Rectal smooth muscle tissue (tissue), 1 donor: ENCODE data around the gene MEST.

ENCODE experiments used
- H3K27ac ChIP-seq: one replicate; pipeline ENCODE4 v1.7.0; 2013; ENCODE audit warnings: low read depth, low read length, inconsistent platforms
- H3K27me3 ChIP-seq: one replicate; pipeline ENCODE4 v1.7.0; 2013; ENCODE audit warnings: low read length; ENCODE audit not compliant: control insufficient read depth, insufficient read depth
- H3K36me3 ChIP-seq: one replicate; pipeline ENCODE4 v1.7.0; 2013; ENCODE audit warnings: low read length; ENCODE audit not compliant: control insufficient read depth, insufficient read depth
- H3K4me1 ChIP-seq: one replicate; pipeline ENCODE4 v1.7.0; 2013; ENCODE audit warnings: low read length; ENCODE audit not compliant: control insufficient read depth, insufficient read depth
- H3K4me3 ChIP-seq: one replicate; pipeline ENCODE4 v1.7.0; 2013; ENCODE audit warnings: low read length
- H3K9ac ChIP-seq: one replicate; pipeline ENCODE4 v1.7.0; 2013; ENCODE audit warnings: low read length

The MEST gene

GRCh38 chr7:130471974-130472373 is 19.9 kb upstream of the MEST start:
- no peak overlapping the region for H3K4me3 ChIP-seq
- H3K36me3 ChIP-seq: no peaks in the 10 kb centered on the region
- no peak overlapping the region for H3K9ac ChIP-seq
- H3K27ac ChIP-seq: no peak overlapping the region
- no peaks in the 10 kb centered on the region for H3K4me1 ChIP-seq
- H3K27me3 ChIP-seq: no peaks in the 10 kb centered on the region

DNA sequence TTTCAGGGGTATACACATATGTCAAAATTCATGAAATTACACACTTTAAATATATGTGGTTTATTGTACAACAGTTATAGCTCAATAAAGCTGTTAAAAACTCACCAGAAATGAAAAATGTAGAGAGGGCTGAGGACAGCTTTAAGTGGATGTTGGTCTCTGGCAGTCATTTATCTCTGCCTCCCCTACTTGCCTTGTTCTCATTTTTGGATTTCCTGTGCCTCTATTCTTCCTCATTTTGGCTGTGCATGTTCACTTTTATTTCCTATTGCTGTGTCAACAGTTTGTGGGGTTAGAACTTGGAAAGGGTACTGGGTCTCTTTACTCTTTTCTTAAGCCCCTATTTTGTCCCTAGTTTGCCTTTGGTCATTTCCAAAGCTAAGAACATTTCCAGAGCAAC is 18.6 kb upstream of the MEST start:
- H3K4me3 ChIP-seq: no peak overlapping the region
- H3K27ac ChIP-seq: no peak overlapping the region
- no peak overlapping the region for H3K9ac ChIP-seq
- no peaks in the 10 kb centered on the region for H3K27me3 ChIP-seq
- no peaks in the 10 kb centered on the region for H3K4me1 ChIP-seq
- no peaks in the 10 kb centered on the region for H3K36me3 ChIP-seq

DNA sequence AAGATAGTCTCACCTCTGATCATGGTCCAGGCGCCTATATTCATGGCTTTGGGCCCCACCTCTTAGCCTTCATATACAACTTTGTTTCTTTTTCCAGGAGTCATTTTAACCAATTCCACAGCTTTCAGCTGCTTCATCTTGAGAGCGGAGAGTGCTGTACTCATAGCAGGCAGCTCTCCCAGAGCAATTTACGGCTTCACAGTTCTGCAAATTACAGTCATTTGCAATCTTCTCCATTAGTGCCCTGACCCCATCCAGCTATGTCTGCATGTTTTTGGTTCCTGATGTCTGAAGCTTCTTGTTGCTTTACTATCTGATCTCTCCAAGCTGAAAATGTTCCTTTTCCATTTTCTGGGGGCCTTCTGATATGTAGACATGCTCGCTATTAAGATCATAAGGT is 18.0 kb upstream of the MEST start:
- no peaks in the 10 kb centered on the region for H3K4me1 ChIP-seq
- no peak overlapping the region for H3K9ac ChIP-seq
- no peak overlapping the region for H3K27ac ChIP-seq
- H3K27me3 ChIP-seq: no peaks in the 10 kb centered on the region
- H3K36me3 ChIP-seq: no peaks in the 10 kb centered on the region
- H3K4me3 ChIP-seq: no peak overlapping the region

DNA sequence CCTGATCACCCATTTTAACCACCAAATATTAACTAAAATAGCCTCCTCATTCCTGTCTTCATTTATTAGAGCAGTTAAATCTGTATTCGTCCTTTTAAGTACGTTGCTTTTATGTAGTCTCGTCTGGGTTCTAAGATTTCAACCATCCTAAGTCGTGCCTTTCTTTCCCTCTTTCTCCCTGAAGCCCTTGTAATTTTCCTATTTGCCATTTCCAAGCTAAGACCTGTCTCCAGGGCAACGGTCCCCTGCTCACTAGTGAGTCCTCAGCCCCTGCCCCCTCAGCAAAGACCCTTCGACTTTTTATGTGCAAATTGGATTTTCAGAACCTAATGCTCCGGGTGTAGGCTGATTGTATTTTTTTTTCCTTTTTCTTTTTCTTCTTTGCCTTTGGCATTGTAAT is 16.1 kb upstream of the MEST start:
- Histone ChIP-seq H3K27ac (no peak overlapping the region), H3K9ac (no peak overlapping the region), H3K36me3 (no peaks in the 10 kb centered on the region), H3K4me3 (no peak overlapping the region), H3K4me1 (no peaks in the 10 kb centered on the region), H3K27me3 (no peaks in the 10 kb centered on the region)

DNA sequence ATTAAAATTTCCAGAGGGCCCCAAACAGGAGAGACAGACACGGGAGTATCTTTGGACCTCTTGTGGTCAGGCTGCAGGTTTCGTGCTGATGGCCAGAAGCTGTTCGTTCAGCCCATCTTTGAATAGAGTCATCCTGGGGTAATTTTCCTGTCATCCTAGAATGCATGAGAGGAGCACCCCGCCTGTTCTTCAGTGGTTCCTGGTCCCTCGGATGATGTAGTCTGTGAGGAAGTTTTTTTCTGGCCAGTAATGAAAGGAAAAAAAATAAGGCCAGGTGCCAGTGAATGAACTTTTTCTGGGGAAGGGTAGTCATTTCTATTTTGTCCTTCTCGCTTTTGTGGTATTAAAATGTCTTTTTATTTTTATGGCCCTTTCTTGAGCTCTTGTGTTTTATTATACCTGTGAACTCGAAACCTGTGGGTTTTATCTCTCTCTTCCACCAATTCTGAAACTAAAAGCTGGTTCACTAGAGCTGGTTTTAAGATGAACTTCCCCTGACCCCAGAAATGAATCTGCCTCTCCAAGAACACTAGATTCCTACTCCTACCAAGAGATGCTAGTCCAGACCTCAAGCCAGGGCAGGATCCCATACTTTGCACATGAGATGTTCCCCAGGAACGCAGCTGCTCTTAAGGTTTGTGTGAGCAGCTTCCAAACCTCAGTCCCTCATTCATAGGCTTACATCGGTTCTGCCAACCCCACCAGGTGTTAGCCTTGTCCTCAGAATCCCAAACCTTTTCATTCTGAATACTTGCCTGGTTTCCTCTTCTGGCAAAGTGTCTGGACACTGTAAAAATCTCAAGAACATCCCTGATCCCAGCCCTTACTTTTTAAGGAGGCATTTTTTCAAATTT is 15.4 kb upstream of the MEST start:
- Histone ChIP-seq H3K4me1 (no peaks in the 10 kb centered on the region), H3K27me3 (no peaks in the 10 kb centered on the region), H3K36me3 (no peaks in the 10 kb centered on the region), H3K27ac (no peak overlapping the region), H3K4me3 (no peak overlapping the region), H3K9ac (no peak overlapping the region)

- no peaks in the 10 kb centered on the region for H3K27me3 ChIP-seq
- H3K4me3 ChIP-seq: no peak overlapping the region
- H3K9ac ChIP-seq: no peak overlapping the region
- no peaks in the 10 kb centered on the region for H3K4me1 ChIP-seq
- H3K36me3 ChIP-seq: no peaks in the 10 kb centered on the region
- H3K27ac ChIP-seq: no peak overlapping the region
Observed at GRCh38 chr7:130478991-130479390, 12.9 kb upstream of the MEST start.

GRCh38 chr7:130479716-130480400 is 12.0 kb upstream of the MEST start:
- no peak overlapping the region for H3K9ac ChIP-seq

GRCh38 chr7:130481898-130482297 is 10.0 kb upstream of the MEST start:
- H3K9ac ChIP-seq: no peak overlapping the region
- no peaks in the 10 kb centered on the region for H3K27me3 ChIP-seq
- H3K4me3 ChIP-seq: no peak overlapping the region
- H3K4me1 ChIP-seq: no peaks in the 10 kb centered on the region
- H3K27ac ChIP-seq: no peak overlapping the region
- H3K36me3 ChIP-seq: no peaks in the 10 kb centered on the region

More at GRCh38 chr7:130479716-130480400, 12.0 kb upstream of the MEST start:
- Histone ChIP-seq H3K36me3 (no peaks in the 10 kb centered on the region), H3K4me3 (no peak overlapping the region), H3K27ac (no peak overlapping the region), H3K4me1 (no peaks in the 10 kb centered on the region), H3K27me3 (no peaks in the 10 kb centered on the region)

GRCh38 chr7:130483031-130483430 is 8.9 kb upstream of the MEST start:
- no peaks in the 10 kb centered on the region for H3K4me1 ChIP-seq

DNA sequence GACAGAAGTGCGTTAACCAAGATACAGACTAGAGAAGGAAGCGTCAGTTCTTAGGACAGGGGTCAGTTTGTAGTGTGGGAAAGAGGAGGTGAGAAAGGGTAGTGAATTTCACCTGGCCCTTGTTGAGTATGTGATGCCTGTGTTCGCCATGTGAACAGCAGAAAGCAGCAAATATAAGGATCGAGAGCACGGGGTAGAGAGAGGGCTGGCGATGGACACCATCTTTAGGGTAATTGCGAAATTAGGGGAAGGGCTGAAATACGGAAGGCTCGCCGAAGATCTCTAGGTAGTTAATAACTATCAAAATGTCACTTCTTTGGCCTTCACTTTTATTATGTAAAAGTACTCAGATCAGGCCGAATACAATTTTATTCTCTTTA is 6.2 kb upstream of the MEST start:
- Histone ChIP-seq H3K36me3 (no peaks in the 10 kb centered on the region), H3K9ac (no peak overlapping the region), H3K4me3 (peak overlapping the region; percentile 64), H3K27ac (no peak overlapping the region), H3K4me1 (peaks cover 4% of the 10 kb centered on the region), H3K27me3 (no peaks in the 10 kb centered on the region)

More at GRCh38 chr7:130483031-130483430, 8.9 kb upstream of the MEST start:
- no peaks in the 10 kb centered on the region for H3K27me3 ChIP-seq
- H3K9ac ChIP-seq: no peak overlapping the region
- H3K27ac ChIP-seq: no peak overlapping the region
- H3K36me3 ChIP-seq: no peaks in the 10 kb centered on the region
- no peak overlapping the region for H3K4me3 ChIP-seq

DNA sequence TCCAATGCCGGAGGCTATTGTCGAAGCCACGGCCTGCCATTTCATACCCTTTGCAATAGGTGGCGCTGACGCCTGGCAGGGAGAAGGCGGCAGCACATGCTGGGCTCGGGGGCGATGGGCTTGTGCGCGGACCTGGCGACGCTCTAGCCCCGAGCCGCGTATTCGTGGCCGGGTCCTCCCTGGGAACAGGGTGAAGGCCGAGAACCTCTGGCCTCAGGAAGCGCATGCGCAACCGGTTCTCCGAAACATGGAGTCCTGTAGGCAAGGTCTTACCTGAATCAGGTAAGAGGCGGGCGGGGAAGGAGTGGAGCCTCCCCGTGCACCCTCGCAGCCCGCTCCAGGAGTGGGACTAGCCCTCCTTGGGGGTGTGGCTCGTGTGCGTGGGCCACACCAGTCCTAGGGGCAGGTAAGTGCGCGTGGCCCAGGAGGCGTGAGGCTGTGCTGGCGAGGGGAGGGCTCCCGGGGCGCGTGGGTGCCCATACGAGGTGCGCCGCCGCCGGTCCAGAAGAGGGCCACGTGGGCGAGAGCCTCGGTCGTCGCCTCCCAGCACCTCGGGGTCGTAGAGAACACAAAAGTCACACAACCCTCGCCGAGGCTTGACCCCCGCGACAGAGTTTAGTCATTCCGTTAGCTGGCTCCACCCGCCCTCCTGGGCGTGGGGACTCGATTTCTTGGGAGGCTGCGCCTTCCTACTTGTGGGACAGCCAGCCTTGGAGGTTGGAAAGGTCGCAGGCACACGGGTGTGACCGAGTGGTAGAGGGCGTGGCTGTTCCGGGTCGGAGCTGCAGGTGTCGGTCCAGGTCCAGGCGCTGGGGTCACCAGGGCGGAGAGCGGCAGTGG is 5.6 kb upstream of the MEST start:
- H3K9ac ChIP-seq: no peak overlapping the region
- H3K27me3 ChIP-seq: no peaks in the 10 kb centered on the region
- H3K4me1 ChIP-seq: peaks cover 4% of the 10 kb centered on the region
- peak overlapping the region; percentile 64 for H3K4me3 ChIP-seq
- no peaks in the 10 kb centered on the region for H3K36me3 ChIP-seq
- no peak overlapping the region for H3K27ac ChIP-seq

DNA sequence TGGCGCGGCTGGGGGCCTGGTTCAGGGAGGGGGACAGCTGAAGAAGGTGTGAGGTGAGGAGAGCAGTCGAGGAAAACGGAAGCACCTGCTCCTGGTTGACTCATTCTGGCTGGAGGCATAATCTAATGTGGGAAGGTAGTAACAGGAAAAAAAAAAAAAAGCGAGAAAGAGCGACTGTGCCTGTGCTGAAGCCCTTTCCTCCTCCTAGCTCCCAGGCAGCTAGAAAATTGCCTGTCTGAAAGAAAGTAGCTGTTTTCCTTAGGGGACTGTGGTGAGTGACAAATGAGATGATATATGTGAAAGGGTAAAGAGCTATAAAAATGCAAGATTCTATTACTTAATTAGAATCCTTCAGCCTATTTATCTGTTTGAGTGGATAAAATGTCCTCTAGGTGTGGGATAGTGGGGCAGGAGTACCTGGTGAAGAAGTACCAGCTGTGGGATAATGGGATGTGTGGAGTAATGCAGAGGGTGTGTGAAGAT is 4.9 kb upstream of the MEST start:
- Histone ChIP-seq H3K27ac (no peak overlapping the region), H3K9ac (no peak overlapping the region), H3K4me1 (peaks cover 4% of the 10 kb centered on the region), H3K27me3 (no peaks in the 10 kb centered on the region), H3K4me3 (peak overlapping the region; percentile 64), H3K36me3 (no peaks in the 10 kb centered on the region)
